Myocyte (in vitro differentiated cells): ENCODE measurements around the gene EVX2. TPM values are rescaled to one million over a fixed set of nuclear protein-coding genes. Genes with fewer than 3 reads are reported as not detected.

Experiments used
- DNase-seq: peaks from one replicate; pipeline ENCODE4 v3.0.0-alpha.2; 2012; ENCODE audit warnings: low read depth
- total RNA-seq: library from RNA; depleted of rRNA; stranded (reverse); fragments of >200 nt; gene quantifications from 2 replicates; pipeline ENCODE4 v1.2.3, GENCODE V29; 2014

The EVX2 gene
- total RNA-seq, 1 donor from 2014 or later: not detected

DNA sequence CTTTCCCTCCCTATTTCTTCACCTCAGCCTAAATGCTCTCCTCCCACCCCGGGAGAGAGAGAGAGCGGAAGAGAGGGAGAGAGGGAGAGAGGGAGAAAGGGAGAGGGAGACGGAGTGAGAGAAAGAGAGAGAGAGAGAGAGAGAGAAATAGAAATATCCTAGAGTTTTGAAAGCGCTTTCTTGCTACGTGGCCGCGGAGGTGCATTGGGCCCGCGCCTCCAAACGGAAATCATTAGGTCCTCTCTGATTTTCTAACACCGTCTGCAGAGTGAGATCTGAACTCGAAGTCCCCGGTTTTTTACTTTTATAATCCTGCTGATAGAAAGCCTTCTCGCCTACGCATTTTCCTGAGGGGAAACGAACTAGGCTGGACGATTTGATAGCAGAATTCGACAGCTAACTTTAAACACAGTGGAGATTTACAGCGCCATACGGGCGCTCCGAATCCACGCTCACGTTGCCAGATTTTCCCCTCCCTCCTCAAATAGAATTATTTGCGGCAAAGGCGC is 903 bp upstream of the EVX2 start:
- DNase-seq: no peak

DNA sequence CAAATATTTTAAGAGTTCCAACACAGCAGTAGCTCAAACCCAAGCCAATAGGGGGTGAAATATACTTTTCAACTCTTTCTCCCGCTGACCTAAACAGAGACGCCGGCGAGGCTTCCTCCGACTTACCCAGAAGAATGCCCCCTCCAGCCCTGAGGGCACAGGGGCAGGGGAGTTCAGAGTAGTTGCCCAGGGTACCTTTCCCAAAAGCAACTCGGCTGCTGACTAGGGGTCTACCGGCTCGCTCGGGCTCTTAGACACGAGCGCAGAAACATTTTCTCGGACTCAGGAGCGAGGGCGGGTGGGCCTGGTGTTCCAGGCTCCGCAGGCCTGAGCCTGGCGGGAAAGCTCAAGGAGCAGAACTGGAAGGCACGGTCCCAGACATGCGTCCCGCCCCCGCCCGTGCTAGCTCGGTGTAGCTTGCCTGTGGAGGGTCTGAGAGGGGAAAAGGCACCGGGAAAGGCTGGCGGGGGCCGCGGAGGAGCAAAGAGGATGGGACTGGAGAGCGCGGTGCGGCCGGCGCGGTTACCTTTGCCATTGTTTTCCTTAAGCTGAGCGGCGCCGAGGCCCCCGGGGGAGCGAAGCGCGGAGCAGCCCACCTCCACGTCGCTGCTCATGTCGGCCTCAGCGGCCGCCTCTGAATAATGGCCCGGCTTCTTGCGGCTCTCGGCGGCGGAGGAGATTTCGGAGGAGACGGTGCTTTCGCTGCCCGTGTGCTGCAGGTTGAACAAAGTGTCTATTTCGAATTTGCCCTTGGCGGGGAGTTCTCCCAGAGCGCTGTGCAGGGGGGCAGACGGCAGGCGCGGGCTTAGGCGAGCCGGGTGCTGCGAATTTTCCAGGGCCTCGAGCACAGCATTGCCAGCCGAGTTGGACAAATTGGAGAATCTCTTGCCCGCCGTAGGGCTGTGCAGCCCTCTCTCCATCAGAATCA is 674 bp downstream of the EVX2 start:
- no peak for DNase-seq

DNA sequence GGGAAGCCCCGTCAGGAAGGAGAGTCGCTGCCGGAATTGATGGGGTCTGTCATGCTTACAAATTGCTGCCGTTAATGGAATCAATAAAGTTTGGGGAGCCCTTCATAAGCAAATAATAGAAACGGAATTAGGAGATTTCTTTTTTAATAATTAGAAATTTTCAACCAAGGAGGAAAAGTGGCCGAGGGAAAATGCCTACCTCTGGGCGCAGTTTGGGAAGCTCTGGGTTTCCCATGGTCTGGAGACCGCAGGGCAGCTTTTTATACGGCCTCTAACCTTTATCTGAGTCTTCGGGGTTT is 1.3 kb downstream of the EVX2 start:
- DNase-seq: no peak

GRCh38 chr2:176081837-176082524 is 1.8 kb downstream of the EVX2 start:
- DNase-seq: no peak

- no peak for DNase-seq
These were observed 2.4 kb downstream of the EVX2 start for GRCh38 chr2:176081376-176081836.

DNA sequence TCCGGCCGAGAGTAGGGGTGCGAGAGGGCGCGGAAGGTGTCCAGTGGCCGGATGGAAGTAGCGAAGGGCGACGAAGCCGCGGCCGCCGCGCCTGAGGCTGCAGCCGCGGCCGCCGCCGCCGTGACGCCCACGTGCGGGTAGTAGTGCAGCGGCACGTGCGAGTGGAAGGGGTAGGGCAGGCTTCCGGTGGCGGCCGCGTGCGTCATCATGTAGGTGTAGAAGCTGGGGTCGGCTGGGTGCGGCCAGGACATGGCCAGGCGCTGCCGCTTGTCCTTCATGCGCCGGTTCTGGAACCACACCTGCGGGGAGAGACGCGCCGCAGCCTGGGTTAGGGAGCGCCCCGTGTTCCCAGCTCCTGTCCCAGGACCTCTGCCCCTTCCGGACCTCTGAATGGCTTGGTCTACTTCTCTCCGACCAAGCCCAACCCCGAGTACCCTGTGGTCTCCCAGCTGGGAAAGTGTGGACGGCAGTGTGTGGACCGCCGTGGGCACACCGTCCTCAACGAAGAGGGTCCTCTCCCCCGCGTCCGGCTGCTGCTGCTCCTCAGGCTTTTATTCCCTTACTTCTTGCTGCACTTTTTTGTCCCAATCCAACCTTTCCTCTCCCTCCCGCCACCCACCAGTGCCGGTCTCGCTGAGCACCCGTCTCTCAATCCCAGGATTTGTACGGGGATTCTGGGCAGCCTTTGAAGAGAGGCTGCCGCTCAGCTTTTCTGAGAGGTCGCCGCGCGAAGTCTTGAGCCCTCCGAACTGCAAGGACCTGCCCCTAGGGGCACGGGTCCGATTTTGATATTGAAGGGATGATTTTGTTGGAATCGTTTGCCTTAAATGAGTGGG is 3.0 kb downstream of the EVX2 start:
- DNase-seq: no peak

- DNase-seq: peak; percentile 42
These were observed 3.8 kb downstream of the EVX2 start for GRCh38 chr2:176079831-176080539.

DNA sequence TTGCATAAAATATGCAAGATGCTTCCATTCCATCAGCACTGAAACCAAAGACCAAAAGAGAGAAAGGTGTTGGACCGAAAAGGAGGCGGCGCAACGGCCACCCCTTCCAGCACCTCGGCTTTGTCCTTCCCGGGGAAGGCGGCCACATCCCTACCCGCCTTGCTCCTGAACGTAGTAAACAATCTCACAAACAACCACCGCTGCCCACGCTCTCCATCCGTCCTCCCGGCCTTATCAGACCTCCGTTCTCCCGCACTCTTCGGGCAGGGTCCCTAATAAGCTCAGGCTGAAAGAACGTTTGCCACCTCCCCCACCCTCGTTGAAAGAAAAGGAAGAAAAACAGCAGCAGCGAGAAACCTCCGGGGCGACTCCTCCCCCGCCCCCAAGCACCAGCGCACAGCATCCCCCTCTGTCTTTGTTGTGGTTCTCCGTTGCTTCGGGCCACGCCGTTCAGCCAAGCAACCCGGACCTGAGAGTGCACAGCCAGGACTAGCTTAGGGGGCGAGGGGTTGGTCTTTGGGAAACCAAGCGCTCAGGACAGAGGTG is 4.4 kb downstream of the EVX2 start:
- DNase-seq: no peak

DNA sequence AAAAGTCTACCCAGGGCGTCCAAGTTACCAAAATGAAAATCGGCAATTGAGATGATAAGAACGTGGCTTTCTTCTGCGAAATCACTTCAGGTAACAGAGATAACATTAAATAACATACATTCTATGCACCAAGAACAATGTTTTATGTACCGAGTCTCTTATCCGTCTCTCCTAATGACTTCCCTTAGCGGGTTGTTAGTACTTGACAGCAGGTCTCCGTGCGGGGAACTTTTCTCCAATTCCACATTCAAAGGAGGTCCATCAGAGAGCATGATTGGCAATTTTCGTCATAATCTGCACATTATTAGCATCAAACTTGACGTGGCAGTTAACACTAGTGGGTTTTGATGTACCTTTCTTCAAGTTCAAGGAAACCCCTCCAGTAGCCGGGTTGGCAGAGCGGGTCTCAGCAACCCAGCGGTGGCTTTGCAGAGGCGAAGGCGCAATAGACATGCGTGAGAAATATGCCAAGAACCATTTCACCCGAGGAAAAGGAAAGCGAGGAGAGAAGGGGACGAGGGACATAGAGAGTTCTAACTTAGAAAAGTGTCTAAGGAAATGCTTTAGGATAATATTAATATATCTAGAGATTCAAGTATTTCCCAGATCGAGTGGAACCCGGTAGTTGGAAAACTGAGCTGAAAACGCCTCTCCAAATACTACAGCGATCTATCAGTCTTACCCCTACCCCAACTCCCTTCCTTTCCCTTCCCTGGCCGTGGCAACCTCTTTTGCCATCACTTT is 5.0 kb downstream of the EVX2 start:
- no peak for DNase-seq

GRCh38 chr2:176076796-176077195 is 7.0 kb downstream of the EVX2 start:
- no peak for DNase-seq

GRCh38 chr2:176076063-176076462 is 7.7 kb downstream of the EVX2 start:
- DNase-seq: no peak

DNA sequence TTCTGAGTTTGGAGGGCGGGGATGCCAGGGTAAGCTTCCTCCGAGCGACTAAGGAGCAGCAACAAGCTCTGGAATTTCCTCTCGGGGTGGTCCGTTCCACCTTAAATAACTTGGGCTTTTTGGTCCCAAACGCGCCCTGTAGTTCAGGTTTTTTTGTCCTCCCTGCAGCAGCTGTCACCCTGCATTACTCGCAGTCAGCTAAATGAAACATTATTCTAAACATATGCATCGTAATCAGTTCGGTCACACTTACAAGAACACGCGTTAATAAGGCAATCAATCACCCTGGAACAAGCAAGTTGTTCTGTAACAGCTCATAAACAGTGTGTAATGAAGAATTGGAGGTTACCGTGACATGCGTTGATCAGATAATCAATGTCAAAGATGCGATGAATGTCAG is 8.3 kb downstream of the EVX2 start:
- no peak for DNase-seq

GRCh38 chr2:176074919-176075425 is 8.8 kb downstream of the EVX2 start:
- no peak for DNase-seq

DNA sequence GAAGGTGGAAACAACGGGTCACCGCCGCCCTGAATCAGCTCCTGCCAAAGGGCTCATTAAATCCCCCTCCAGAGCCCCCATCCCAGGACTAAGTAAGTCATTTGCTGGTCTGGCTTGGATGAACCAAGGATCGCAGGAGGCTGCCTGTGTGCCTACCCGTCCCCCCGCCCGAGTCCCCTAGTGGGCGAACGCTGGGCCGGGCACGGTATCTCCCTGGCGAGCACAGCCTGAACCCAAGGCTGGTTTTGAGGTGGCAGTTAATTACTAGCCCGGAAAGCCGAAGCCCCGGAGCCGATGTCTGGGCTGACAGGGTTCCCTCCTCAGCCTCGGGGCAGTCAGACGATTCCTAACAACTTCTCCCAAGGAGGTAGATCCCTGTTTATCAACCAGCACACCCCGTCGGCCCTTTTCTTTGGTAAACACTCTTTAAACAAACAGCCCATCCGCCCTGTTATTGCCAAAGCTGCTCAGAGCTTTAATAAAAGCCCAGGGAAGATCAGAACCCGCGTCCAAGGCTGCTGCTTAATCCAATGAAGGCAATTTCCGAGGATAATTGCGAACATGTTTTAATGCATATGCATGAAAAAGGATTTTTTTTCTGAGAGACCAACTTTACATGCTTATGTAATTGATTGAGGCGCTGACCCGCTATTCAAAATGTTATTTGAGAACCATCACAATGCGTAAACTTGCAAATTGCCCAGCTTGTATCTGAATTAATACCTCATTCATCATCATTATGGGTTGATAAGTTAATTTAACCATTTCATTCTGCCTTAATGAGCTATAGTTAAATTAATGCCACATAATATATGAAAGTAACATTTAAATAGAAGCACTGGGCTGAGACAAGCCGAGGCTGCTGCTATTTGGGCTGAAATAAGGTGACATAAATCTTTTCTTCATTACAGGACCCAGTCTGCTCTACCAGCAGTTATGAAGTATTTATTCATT is 10.5 kb downstream of the EVX2 start:
- DNase-seq: no peak

DNA sequence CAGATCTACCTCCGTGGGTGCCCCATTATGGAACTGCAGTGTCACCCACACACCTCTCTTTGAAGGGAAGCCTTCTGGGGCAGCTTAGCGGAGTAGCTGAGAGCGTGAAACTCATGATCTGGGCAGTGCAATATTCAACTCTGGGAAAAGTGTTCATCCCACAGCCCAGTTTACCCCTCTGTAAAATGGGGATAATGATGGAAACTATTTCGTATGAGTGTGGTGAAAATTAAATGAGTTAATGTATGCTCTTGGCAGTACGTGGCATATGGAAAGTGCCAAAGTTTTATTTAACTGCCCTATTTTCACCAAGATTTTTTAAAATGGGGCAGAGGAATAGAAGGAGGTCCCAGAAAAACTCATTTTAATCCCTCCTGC is 11.5 kb downstream of the EVX2 start:
- no peak for DNase-seq

GRCh38 chr2:176071330-176072291 is 12.2 kb downstream of the EVX2 start:
- no peak for DNase-seq

DNA sequence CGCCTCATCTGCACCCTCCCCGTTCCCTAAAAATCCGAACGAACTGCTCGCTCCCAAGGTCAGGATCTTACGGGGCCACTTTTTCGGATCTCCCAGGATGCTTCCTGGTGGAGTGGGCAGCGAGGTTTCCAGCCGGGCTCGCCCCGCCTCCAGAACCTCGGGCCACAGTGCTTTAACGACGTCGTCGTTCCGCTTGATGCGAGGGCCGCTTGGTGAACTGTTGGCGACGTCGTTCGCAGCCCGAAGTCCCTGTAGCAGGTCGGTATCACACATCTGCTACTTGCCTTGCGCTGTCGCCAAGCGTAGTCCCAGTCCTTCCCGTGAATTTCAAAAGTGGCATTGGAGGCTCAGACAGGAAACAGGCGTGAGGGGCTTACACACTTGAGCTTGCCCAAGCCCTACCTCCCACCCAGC is 15.3 kb downstream of the EVX2 start:
- no peak for DNase-seq
